ENCODE measurements around the gene UBE2E3. TPM values are rescaled to one million over a fixed set of nuclear protein-coding genes. Genes with fewer than 3 reads are reported as not detected.

The UBE2E3 gene
- polyA plus RNA-seq, 1 experiment, result 127 TPM

GRCh38 chr2:180992994-180993393 is 12.6 kb downstream of the UBE2E3 start:
- CTCF ChIA-PET, result interaction anchor here (1.2 to 1.7 kb wide), 2 partner anchors 9 to 12 kb away, joined by 4 to 6 read pairs; partner anchors contain the start of gene UBE2E3
- no peak for DNase-seq (ENCODE audit: low read depth, low spot score)
- TF ChIP-seq, protein P1, sequence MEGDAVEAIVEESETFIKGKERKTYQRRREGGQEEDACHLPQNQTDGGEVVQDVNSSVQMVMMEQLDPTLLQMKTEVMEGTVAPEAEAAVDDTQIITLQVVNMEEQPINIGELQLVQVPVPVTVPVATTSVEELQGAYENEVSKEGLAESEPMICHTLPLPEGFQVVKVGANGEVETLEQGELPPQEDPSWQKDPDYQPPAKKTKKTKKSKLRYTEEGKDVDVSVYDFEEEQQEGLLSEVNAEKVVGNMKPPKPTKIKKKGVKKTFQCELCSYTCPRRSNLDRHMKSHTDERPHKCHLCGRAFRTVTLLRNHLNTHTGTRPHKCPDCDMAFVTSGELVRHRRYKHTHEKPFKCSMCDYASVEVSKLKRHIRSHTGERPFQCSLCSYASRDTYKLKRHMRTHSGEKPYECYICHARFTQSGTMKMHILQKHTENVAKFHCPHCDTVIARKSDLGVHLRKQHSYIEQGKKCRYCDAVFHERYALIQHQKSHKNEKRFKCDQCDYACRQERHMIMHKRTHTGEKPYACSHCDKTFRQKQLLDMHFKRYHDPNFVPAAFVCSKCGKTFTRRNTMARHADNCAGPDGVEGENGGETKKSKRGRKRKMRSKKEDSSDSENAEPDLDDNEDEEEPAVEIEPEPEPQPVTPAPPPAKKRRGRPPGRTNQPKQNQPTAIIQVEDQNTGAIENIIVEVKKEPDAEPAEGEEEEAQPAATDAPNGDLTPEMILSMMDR (IDR thresholded peaks at IDR 0.05; ENCODE audit: low read depth, low read length), result no peak
- no peaks in the 10 kb centered on the region for H3K27me3 ChIP-seq (ENCODE audit: control insufficient read depth, insufficient read depth, low read length)
- POLR2A ChIA-PET, result no interaction called here
- H3K27ac ChIP-seq (ENCODE audit: low read depth, low read length), result no peak overlapping the region
- H3K9me3 ChIP-seq (ENCODE audit: control insufficient read depth, insufficient read depth, low read length), result no peaks in the 10 kb centered on the region
- no peak overlapping the region for H3K4me3 ChIP-seq (ENCODE audit: low read depth, low read length)

DNA sequence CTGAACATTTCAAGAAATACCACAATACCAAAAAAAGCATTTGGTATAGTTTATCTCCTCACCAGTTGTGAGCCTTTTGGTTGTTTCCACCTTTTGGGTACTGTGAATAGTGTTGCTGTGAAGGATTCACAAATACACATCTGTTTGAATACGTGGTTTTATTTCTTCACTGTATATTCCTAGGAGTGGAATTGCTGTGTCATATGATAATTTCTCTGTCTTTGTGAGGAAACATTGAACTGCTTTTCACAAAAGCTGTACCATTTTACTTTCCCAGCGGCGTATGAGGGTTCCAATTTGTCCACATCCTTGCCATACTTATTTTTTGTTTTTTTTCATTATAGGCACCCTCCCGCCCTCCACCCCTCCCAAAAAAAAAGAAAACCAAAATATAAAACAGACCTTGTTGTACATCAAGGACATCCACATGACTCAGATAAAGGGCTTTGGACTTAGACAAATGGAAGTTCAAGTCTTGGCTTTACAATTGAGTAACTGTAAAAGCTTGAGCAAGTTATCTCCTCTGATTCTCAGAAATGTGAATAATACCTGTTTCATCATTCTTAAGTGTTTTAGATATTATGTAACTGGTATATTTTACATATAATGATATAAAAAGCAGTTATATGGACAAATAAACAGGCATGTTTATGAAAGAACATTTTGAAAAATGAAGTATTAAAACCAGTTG is 19.0 kb downstream of the UBE2E3 start:
- no peak for DNase-seq (ENCODE audit: low read depth, low spot score)
- TF ChIP-seq, protein P1 (IDR thresholded peaks at IDR 0.05; ENCODE audit: low read depth, low read length), result no peak
- CTCF ChIA-PET, result interaction anchor here (0.6 kb wide), 1 partner anchor 996 kb away, joined by 8 read pairs; no protein-coding TSS in a partner anchor

DNA sequence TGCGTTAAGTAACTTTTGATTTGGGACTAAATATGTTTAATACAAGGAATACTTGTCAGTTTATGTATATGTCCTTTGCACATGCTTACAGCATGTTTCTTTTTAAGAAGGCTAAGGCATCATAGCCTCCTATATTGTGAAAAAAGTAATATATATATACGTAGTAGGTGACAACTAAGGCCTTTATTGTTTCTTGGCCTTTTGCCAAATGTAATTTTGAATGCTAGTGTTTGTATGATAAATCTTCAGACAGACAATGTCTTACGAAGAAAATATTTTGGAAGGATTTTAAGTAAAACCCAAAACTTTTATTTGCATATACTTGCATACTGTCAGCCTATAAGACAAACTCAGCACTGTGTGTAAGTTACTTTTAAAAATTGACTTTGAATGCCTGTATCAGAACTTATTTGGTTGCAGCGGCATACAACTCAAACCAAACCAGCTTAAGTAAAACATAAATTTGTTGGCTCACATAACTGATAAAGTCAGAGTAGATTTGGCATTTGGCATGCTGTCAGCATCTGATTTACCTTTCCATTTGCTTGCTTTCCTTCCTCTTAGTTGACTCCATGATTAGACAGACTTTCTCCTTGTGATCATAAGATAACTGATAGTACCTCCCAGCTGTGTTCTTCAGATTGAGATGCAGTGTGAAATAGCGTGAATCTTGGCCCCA is 24.4 kb downstream of the UBE2E3 start:
- no peak overlapping the region for H3K27ac ChIP-seq (ENCODE audit: low read depth, low read length)
- DNase-seq (ENCODE audit: low read depth, low spot score), result no peak
- no peak overlapping the region for H3K4me3 ChIP-seq (ENCODE audit: low read depth, low read length)
- TF ChIP-seq, protein P1 (IDR thresholded peaks at IDR 0.05; ENCODE audit: low read depth, low read length), result no peak
- ChIA-PET POLR2A (no interaction called here), CTCF (interaction anchor here (1.6 kb wide), 1 partner anchor 25 kb away, joined by 6 read pairs; the partner anchor contains the start of gene UBE2E3)
- H3K9me3 ChIP-seq (ENCODE audit: control insufficient read depth, insufficient read depth, low read length), result no peaks in the 10 kb centered on the region
- no peaks in the 10 kb centered on the region for H3K27me3 ChIP-seq (ENCODE audit: control insufficient read depth, insufficient read depth, low read length)

More for the DNA sequence above, 19.0 kb downstream of the UBE2E3 start:
- no peaks in the 10 kb centered on the region for H3K9me3 ChIP-seq (ENCODE audit: control insufficient read depth, insufficient read depth, low read length)
- no peak overlapping the region for H3K4me3 ChIP-seq (ENCODE audit: low read depth, low read length)
- H3K27ac ChIP-seq (ENCODE audit: low read depth, low read length), result no peak overlapping the region
- no peaks in the 10 kb centered on the region for H3K27me3 ChIP-seq (ENCODE audit: control insufficient read depth, insufficient read depth, low read length)
- POLR2A ChIA-PET, result no interaction called here

- DNase-seq (ENCODE audit: low read depth, low spot score), result no peak
- H3K27ac ChIP-seq (ENCODE audit: low read depth, low read length), result no peak overlapping the region
- no peaks in the 10 kb centered on the region for H3K9me3 ChIP-seq (ENCODE audit: control insufficient read depth, insufficient read depth, low read length)
- ChIA-PET POLR2A (no interaction called here), CTCF (interaction anchor here (0.9 to 1.6 kb wide), 3 partner anchors 14 to 25 kb away, joined by 3 to 6 read pairs (median 3); partner anchors contain the start of gene UBE2E3)
- H3K4me3 ChIP-seq (ENCODE audit: low read depth, low read length), result no peak overlapping the region
- H3K27me3 ChIP-seq (ENCODE audit: control insufficient read depth, insufficient read depth, low read length), result no peaks in the 10 kb centered on the region
- TF ChIP-seq, protein P1 (IDR thresholded peaks at IDR 0.05; ENCODE audit: low read depth, low read length), result no peak
Measured at GRCh38 chr2:181005326-181005655, 24.9 kb downstream of the UBE2E3 start.

GRCh38 chr2:181005809-181006208 is 25.4 kb downstream of the UBE2E3 start:
- Histone ChIP-seq H3K9me3 (ENCODE audit: control insufficient read depth, insufficient read depth, low read length) (no peaks in the 10 kb centered on the region), H3K27ac (ENCODE audit: low read depth, low read length) (no peak overlapping the region), H3K27me3 (ENCODE audit: control insufficient read depth, insufficient read depth, low read length) (no peaks in the 10 kb centered on the region), H3K4me3 (ENCODE audit: low read depth, low read length) (no peak overlapping the region)
- ChIA-PET CTCF (interaction anchor here (0.9 to 1.6 kb wide), 3 partner anchors 14 to 26 kb away, joined by 3 to 6 read pairs (median 3); partner anchors contain the start of gene UBE2E3), POLR2A (no interaction called here)
- TF ChIP-seq, protein P1 (IDR thresholded peaks at IDR 0.05; ENCODE audit: low read depth, low read length), result no peak
- DNase-seq (ENCODE audit: low read depth, low spot score), result no peak

Data from AG04450 (cell line).